ENCODE results near the gene AGRN.

- TF ChIP-seq CTCF (IDR thresholded peaks at IDR 0.05; ENCODE audit: low read length) (no peak), EZH2phosphoT487 (IDR thresholded peaks at IDR 0.05; ENCODE audit: low read length) (no peak)
Measured at GRCh38 chr1:1006305-1007159, 13.4 kb upstream of the AGRN start.

All from MM.1S (cell line).